ENCODE measurements around the gene EIF4A3.
"Not testable (repeated sequence)": the region's sequence is repeated elsewhere in the genome, so short reads cannot be mapped to it uniquely, and the experiment has no call there.

The EIF4A3 gene

GRCh38 chr17:80171681-80172080 is 24.8 kb upstream of the EIF4A3 start:
- DNase-seq: no peak

- no peak for DNase-seq
These were observed 23.0 kb upstream of the EIF4A3 start, which contains the start of gene CARD14 for GRCh38 chr17:80169784-80170500. Gene CARD14 (plus strand): TSS chr17:80170030. CDS start chr17:80181439, 11,409 bp downstream.

- DNase-seq: no peak
These were observed 22.2 kb upstream of the EIF4A3 start for GRCh38 chr17:80169107-80169506.

GRCh38 chr17:80168371-80168770 is 21.4 kb upstream of the EIF4A3 start:
- no peak for DNase-seq

GRCh38 chr17:80166446-80166845 is 19.5 kb upstream of the EIF4A3 start:
- DNase-seq: no peak

- DNase-seq: no peak
These were observed 17.3 kb upstream of the EIF4A3 start for GRCh38 chr17:80164185-80164584.

GRCh38 chr17:80163336-80163735 is 16.4 kb upstream of the EIF4A3 start:
- peak; percentile 16 for DNase-seq

- no peak for DNase-seq
These were observed 13.6 kb upstream of the EIF4A3 start for GRCh38 chr17:80160536-80160935.

- no peak for DNase-seq
These were observed 11.9 kb upstream of the EIF4A3 start for GRCh38 chr17:80158846-80159245.

GRCh38 chr17:80155600-80155999 is 8.7 kb upstream of the EIF4A3 start:
- not testable (repeated sequence) for DNase-seq

GRCh38 chr17:80154166-80154565 is 7.2 kb upstream of the EIF4A3 start:
- DNase-seq: no peak

GRCh38 chr17:80153004-80153403 is 6.1 kb upstream of the EIF4A3 start:
- DNase-seq: no peak

GRCh38 chr17:80152081-80152702 is 5.3 kb upstream of the EIF4A3 start:
- DNase-seq: peak; percentile 32

GRCh38 chr17:80151333-80151732 is 4.4 kb upstream of the EIF4A3 start:
- peak; percentile 70 for DNase-seq

GRCh38 chr17:80146121-80147034 is 550 bp downstream of the EIF4A3 start:
- DNase-seq: no peak

- DNase-seq: no peak
These were observed 1.6 kb downstream of the EIF4A3 start for GRCh38 chr17:80145076-80146075.

- DNase-seq: no peak
These were observed 4.0 kb downstream of the EIF4A3 start for GRCh38 chr17:80142929-80143328.

GRCh38 chr17:80141463-80142165 is 5.3 kb downstream of the EIF4A3 start:
- no peak for DNase-seq

GRCh38 chr17:80138856-80139426 is 8.0 kb downstream of the EIF4A3 start:
- DNase-seq: no peak

GRCh38 chr17:80137131-80137530 is 9.8 kb downstream of the EIF4A3 start:
- no peak for DNase-seq

- no peak for DNase-seq
These were observed 13.3 kb downstream of the EIF4A3 start for GRCh38 chr17:80133626-80133970.

Data from fibroblast of skin of scalp (primary cell).